Pulmonary artery endothelial cell (primary cell): ENCODE results near the gene HFE. TPM values are rescaled to one million over a fixed set of nuclear protein-coding genes. Genes with fewer than 3 reads are reported as not detected.
"Not testable (repeated sequence)": the region's sequence is repeated elsewhere in the genome, so short reads cannot be mapped to it uniquely, and the experiment has no call there.

Source experiments
- DNase-seq: peaks from one replicate; pipeline ENCODE4 v3.0.0-alpha.2; 2011; ENCODE audit warnings: low read depth, low spot score
- total RNA-seq: library from RNA; depleted of rRNA; stranded (reverse); fragments of >200 nt; gene quantifications from 2 replicates; pipeline ENCODE4 v1.2.3, GENCODE V29; 2014

HFE gene
- total RNA-seq, 1 donor from 2014 or later, result 3.3 TPM

DNA sequence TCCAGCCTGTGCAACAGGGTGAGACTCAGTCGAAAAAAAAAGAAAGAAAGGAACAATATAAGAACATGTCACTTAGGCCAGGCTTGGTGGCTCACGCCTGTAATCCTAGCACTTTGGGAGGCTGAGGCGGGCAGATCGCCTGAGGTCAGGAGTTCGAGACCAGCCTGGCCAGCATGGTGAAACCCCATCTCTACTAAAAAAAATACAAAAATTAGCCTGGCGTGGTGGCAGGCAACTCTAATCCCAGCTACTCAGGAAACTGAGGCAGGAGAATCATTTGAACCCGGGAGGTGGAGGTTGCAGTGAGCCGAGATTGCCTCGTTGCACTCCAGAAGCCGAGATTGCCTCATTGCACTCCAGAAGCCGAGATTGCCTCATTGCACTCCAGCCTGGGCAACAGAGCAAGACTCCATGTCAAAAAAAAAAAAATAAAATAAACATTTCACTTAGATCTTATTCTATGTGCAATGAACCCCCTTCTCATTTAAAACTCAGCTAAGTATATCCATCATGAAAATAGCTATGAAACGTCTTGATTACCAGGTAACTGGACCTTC, 28.7 kb upstream of the HFE start:
- DNase-seq, result not testable (repeated sequence)

DNA sequence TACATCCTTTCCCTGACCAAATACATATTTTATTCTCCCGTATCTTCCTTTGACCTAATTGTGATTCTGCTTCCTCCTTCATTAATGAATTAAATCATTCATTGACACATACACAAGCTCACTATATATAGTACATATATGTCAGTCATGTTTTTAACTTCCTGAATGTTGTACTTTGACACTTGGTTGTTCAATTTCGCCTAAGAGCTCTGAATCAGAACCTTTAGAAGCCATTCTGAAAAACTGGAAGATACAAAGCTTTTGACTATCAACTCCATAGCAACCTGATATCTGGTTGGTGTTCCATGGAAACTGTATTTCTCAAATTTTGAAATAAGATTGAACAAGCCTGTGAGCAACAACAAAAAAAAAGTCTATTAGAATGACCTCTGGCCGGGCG, 27.3 kb upstream of the HFE start:
- no peak for DNase-seq

DNA sequence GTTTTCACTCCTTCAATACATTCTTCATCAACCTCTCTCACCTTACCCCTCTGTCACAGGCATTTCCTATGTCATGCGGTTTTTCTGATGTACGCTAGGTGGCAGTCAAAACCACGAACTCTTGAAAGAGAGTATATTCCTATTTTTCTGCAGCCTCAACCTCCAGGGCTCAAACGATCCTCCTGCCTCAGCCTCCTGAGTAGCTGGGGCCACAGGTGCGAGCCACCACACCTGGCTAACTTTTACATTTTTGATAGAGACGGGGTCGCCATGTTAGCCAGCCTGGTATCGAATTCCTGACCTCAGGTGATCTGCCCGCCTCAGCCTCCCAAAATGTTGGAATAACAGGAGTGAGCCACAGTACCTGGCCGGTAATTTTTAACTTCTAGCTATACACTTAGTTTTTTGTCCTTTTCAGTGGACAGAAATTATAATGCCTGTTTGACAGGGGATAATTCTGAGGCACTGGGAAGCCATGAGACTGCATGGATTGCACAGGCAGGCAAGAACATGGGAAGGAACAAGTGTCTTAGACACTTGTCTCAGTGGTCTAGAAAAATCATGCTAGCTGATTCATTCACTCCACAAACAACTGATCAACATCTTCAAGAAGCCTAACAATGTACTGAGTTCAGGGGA, 22.5 kb upstream of the HFE start:
- DNase-seq, result no peak

DNA sequence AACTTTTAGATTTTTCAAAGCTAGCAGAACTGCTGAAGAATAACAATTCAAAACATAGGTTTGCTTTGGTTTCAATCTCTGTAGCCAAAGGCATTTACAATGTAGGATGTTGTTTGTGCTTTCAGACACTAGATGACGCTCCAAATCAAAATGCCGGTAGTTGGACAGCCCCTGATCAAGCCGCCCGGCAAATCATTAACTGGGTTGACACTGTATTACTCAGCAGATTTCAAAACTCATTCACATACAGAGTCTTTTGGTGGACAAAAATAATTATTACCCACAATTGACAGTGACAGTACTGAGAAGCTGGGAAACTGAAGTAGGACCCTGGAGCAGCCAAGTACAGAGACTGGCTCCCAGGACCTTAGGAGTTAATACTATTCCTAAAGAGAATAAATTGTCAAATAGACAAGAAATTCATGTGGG, 21.3 kb upstream of the HFE start:
- DNase-seq, result peak; percentile 36

DNA sequence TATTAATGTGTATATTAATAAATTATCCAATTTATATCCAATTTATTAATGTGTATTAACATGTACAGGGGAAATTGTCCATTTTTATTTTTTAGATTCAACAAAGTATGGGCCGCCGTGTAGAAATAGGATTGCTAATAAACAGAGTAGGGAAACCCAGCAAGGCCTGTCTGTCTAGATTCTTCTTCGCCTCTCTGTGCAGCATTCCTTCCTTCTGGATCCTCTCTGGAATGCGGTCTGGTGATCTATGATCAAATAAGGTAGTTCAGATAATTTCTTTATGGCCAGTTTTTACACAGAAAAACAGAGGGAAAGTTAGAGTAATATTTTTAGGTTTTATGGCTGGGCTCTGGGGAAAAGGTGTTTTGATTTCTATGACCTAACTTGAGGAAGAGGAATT, 19.9 kb upstream of the HFE start:
- no peak for DNase-seq

DNA sequence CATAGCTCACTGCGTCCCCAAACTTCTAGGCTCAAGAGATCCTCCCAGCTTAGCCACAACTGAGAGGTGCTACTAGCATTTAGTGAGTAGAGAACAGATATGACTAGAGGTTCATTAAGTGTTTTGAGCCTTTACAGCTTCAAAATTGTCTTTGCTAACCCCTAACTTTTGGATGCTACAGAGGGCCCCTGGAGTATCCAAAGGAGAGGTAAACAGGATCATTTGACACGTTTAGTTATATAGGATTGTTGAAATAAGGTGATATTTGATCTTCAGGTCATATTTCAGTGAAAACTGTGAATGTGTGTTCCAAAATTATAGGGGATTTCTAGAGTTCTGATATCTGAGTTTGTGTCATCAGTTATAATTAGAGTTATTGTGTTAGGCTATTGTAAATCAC, 19.2 kb upstream of the HFE start:
- no peak for DNase-seq

DNA sequence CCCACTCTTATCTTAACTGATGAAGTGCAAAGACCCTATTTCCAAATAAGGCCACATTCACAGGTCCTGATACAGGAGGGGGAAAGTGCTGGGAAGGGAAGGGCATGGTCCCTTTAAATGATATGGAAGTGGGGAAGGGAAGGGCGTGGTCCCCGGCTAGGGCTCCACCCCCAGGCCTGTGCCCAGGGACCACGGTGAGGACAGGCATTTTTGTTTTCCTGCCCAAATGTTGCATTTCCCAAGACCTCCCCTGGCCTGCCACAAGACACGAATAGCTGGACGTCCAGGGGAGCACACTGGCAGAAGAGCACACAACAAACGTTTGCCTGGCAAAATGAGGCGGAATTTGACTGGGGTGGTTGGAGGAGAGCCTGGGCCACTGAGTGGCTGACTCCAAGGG, 16.1 kb upstream of the HFE start:
- DNase-seq, result no peak

DNA sequence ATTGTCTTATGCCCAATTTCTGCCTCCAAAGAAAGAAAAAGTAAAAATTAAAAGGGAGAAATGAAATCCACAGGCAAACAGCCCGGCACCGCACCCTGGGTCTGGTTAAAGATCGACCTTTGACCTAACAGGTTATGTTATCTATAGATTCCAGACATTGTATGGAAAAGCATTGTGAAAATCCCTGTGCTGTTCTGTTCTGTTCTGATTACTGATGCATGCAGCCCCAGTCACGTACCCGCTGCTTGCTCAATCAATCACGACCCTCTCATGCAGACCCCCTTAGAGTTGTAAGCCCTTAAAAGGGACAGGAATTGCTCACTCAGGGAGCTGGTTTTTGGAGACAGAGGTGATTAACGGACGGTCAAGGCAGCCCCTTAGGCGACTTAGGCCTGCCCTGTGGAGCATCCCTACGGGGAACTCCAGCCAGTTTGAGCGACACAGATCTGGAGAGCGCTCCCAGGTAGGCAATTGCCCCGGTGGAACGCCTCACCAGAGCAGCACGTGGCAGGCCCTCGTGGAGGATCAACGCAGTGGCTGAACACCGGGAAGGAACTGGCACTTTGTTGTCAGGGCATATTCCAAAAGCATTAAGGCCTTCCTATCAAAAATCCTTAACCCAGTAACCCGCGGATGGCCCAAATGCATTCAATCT, 12.0 kb upstream of the HFE start:
- no peak for DNase-seq

DNA sequence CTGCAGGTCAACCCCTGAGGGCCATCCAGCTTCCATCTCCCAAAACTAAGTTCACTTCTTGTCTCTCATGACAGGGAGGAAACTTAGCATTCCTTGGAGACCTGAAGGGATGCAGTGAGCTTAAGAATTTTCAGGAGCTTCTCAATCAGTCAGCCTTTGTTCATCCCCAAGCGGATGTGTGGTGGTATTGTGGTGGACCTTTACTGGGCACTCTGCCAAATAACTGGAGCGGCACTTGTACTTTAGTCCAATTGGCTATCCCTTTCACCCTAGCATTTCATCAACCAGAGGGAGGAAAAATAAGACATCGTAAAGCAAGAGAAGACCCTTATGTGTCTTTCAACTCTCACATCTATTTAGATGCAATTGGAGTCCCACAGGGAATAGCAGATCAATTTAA, 9.2 kb upstream of the HFE start:
- DNase-seq, result not testable (repeated sequence)

DNA sequence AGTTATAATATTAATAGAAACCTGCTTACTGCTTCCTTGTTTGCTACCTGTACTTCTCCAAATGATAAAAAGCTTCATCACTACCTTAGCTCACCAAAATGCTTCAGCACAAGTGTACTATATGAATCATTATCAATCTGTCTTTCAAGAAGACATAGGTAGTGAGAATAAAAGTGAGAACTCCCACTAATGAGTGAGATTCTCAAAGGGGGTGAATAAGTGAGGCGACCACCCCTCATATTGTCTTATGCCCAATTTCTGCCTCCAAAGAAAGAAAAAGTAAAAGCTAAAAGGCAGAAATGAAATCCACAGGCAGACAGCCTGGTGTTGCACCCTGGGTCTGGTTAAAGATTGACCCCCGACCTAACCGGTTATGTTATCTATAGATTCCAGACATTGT, 6.1 kb upstream of the HFE start:
- not testable (repeated sequence) for DNase-seq

DNA sequence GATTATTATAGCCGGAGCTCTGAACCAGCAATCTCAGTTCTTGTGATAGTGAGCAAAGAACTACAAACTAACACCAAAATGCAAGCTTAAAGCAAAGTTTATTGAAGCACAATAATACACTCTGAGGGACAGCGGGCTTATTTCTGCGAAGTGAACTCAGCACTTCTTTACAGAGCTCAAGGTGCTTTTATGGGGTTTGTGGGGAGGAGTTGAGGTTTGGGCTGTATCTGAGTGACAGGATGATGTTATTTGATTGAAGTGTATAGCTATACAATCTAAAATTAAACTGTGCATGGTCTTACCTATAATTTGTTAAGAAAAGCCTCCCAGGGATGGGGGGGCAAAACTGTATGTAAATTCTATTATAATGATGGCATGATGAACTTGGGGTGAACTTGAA, 1.0 kb upstream of the HFE start:
- no peak for DNase-seq

DNA sequence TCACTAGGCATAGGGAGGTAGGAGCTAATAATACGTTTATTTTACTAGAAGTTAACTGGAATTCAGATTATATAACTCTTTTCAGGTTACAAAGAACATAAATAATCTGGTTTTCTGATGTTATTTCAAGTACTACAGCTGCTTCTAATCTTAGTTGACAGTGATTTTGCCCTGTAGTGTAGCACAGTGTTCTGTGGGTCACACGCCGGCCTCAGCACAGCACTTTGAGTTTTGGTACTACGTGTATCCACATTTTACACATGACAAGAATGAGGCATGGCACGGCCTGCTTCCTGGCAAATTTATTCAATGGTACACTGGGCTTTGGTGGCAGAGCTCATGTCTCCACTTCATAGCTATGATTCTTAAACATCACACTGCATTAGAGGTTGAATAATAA, 1.1 kb downstream of the HFE start:
- no peak for DNase-seq

DNA sequence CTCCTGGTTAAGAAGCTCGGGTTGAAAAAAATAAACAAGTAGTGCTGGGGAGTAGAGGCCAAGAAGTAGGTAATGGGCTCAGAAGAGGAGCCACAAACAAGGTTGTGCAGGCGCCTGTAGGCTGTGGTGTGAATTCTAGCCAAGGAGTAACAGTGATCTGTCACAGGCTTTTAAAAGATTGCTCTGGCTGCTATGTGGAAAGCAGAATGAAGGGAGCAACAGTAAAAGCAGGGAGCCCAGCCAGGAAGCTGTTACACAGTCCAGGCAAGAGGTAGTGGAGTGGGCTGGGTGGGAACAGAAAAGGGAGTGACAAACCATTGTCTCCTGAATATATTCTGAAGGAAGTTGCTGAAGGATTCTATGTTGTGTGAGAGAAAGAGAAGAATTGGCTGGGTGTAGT, 2.0 kb downstream of the HFE start:
- no peak for DNase-seq

DNA sequence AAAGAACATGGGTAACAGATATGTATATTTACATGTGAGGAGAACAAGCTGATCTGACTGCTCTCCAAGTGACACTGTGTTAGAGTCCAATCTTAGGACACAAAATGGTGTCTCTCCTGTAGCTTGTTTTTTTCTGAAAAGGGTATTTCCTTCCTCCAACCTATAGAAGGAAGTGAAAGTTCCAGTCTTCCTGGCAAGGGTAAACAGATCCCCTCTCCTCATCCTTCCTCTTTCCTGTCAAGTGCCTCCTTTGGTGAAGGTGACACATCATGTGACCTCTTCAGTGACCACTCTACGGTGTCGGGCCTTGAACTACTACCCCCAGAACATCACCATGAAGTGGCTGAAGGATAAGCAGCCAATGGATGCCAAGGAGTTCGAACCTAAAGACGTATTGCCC, 5.2 kb downstream of the HFE start:
- DNase-seq, result no peak

DNA sequence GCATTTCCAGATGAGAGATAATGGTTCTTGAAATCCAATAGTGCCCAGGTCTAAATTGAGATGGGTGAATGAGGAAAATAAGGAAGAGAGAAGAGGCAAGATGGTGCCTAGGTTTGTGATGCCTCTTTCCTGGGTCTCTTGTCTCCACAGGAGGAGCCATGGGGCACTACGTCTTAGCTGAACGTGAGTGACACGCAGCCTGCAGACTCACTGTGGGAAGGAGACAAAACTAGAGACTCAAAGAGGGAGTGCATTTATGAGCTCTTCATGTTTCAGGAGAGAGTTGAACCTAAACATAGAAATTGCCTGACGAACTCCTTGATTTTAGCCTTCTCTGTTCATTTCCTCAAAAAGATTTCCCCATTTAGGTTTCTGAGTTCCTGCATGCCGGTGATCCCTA, 6.8 kb downstream of the HFE start:
- DNase-seq, result no peak

DNA sequence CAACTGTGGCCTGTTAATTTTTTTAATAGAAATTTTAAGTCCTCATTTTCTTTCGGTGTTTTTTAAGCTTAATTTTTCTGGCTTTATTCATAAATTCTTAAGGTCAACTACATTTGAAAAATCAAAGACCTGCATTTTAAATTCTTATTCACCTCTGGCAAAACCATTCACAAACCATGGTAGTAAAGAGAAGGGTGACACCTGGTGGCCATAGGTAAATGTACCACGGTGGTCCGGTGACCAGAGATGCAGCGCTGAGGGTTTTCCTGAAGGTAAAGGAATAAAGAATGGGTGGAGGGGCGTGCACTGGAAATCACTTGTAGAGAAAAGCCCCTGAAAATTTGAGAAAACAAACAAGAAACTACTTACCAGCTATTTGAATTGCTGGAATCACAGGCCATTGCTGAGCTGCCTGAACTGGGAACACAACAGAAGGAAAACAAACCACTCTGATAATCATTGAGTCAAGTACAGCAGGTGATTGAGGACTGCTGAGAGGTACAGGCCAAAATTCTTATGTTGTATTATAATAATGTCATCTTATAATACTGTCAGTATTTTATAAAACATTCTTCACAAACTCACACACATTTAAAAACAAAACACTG, 10.1 kb downstream of the HFE start:
- peak; percentile 20 for DNase-seq

DNA sequence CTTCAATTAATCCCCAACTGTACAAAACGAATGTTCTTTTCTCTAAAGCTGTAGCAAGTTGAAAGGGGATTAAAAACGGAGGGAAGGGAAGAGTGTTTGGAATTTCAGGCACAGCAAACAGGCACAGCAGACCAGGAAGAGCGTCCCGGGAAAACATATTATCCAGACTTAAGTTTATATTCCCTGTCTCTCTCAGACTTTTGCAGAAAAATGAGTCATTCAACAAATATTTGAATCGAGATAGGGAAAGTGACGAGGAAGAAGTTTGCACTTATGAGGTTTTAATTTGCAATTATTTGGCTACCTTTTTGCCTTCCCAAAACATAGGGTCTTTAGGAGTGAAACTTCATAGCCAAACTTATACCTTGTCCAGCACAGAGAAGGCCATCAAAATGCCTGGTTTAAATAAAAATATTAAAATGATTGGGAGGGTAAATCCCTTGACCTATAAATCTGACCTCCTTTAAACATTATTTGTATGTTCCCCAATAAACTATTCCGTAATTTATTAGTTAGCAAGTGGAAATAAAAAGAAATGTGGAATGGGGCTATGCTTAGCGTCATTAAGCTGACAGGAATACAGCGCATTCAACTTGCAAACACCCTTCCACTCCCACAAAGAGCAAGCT, 16.0 kb downstream of the HFE start:
- no peak for DNase-seq

DNA sequence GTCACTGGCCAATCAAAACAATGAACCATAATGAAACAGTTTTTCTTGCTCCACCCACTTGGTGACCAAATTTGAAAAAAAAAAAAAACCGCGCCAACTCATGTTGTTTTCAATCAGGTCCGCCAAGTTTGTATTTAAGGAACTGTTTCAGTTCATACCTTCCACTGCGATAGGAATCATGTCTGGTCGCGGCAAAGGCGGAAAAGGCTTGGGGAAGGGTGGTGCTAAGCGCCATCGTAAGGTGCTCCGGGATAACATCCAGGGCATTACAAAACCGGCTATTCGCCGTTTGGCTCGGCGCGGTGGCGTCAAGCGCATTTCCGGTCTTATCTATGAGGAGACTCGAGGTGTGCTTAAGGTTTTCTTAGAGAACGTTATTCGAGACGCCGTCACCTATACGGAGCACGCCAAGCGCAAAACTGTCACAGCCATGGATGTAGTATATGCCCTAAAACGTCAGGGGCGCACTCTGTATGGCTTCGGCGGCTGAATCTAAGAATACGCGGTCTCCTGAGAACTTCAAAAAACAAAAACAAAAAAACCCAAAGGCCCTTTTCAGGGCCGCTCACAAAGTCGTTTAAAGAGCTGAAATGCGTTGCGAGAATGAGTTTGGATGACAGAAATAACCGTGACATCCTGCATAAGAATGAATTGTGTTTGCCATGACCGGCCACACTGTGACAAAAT, 16.7 kb downstream of the HFE start:
- peak; percentile 80 for DNase-seq

DNA sequence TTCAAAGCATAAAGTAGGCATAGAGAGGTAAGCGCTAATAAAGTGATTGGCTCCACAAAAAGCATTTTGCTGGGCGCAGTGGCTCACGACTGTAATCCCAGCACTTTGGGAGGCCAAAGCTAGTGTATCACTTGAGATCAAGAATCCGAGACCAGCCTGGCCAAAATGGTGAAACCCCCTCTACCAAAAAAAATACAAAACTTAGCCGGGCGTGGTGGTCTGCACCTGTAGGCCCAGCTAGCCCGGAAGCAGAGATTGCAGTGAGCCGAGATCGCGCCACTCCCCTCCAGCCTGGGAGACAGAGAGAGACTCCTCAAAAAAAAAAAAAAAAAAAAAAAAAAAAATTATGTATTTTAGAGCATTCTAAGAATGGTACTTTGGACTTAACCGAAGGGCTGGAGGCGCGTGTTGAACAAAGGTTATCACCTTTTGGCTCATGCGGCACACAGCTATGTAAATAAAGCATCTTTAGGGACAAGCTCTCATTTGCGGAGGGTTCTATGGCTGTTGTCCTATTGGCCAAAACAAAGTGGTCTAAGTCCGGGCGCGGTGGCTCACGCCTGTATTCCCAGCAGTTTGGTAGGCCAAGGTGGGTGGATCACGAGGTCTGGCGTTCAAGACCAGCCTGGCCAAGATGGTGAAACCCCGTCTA, 17.4 kb downstream of the HFE start:
- DNase-seq, result no peak

DNA sequence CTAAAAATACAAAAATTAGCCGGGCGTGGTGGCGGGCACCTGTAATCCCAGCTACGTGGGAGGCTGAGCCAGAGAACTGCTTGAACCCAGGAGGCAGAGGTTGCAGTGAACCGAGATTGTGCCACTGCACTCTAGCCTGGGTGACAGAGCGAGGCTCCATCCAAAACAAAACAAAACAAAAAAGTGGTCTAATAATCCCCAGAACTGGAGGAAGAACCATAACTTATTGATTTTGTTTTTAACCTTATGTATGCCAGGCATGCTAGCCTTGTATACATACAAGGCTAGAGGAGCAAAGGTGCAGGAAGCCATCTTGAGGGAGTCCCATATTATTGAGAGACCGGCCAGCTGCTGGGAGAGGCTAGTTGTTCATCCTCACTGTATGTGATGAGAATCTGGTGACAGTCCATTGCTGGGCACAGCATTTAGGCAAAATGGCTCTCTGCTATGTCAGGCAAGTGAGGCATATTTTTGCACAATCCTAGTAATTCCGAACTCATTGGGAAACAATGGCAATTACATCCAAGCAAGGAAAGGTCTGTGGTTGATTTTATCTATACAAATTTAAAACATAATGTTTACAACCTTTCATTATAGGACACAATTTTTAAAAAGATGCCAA, 18.0 kb downstream of the HFE start:
- no peak for DNase-seq

DNA sequence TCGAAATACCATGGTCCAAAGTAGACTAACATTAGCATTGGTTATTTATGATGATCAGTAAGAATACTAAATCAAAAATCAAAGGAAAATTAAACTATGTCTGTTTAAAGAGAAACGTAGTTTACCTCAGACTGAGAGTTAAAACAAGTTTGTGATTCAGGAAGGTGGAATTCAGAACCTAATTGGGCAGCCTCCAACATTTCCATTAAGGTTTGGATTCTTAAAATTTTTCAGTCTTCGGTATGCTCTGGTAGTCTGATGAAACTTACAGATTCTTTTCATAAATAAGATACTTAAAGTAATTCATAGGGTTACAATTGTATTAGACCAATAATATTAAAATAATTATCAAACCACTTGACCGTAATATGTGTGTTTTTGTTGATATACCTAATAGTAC, 18.6 kb downstream of the HFE start:
- DNase-seq, result no peak
